NT2/D1 (cell line): ENCODE measurements around the gene RGS14.

Experiments used
- SUZ12 ChIP-seq: IDR thresholded peaks from 2 replicates; pipeline ENCODE4 v1.6.1; 2011; ENCODE audit not compliant: insufficient read length, insufficient read depth; ENCODE audit errors: extremely low read depth
- YY1 ChIP-seq: IDR thresholded peaks from 2 replicates; pipeline ENCODE4 v1.6.1; 2011; ENCODE audit not compliant: insufficient read length, insufficient read depth

DNA sequence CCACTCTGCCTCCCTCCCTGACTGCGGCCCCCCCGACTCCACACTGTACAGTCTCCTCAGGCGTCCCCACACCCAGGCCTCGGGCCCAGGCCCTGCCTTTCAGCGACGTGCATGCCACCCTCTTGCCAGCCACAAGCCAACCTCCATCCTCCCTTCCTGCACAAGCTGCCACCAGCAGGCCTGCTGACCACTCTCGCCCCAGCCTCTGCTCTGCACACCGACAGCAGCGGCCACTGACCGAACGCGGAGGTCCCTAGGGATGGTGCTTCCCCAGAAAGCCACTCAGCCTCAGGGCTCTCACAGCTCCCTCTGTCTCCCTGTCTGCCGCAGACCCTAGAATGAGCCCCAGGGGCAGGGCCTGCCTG lies 24.8 kb upstream of the RGS14 start:
- TF ChIP-seq SUZ12 (no peak), YY1 (no peak)
